Stimulated activated CD4-positive, alpha-beta T cell treated with anti-CD3 and anti-CD28 coated beads, Interleukin-2, amount 100 ng/mL, for 24 hours (primary cell): ENCODE data around the gene CYP3A4.

Source experiments
- DNase-seq, 2 donors: peaks; one replicate each; pipeline ENCODE4 v3.0.0-alpha.2; 2020

CYP3A4 gene

GRCh38 chr7:99720800-99721595 is 63.0 kb downstream of the CYP3A4 start:
- no peak for DNase-seq

DNA sequence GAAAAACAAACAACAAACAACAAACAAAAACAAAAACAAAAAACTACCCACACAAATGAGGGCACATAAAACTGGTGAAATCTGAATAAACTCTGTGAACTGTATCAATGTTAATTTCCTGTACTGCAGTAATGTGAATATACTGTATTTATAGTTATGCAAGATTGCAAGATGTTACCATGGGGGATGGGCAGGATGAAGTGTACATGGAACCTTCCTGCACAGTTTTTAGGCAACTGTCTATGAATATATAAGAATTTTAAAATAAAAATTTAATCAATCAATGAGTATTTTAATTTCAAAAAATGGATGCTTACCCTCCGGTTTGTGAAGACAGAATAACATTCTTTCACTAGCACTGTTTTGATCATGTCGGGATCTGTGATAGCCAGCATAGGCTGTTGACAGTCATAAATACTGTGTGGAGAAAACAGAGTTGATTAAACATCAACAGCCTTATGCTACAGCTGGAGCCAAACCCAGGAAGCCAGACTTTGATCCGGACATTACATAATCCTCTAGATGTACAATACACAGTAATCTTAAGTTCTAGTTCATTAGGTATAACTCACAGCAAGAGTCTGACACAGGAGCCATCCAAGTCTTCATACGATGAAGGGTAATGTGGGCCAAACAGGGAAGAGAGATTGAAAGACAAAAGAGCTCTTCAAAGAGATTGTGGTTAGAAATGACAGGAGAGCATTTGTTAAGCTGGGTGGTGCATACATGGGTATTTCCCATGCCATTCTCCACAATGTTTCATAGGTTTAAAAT is 63.8 kb downstream of the CYP3A4 start:
- DNase-seq = no peak

DNA sequence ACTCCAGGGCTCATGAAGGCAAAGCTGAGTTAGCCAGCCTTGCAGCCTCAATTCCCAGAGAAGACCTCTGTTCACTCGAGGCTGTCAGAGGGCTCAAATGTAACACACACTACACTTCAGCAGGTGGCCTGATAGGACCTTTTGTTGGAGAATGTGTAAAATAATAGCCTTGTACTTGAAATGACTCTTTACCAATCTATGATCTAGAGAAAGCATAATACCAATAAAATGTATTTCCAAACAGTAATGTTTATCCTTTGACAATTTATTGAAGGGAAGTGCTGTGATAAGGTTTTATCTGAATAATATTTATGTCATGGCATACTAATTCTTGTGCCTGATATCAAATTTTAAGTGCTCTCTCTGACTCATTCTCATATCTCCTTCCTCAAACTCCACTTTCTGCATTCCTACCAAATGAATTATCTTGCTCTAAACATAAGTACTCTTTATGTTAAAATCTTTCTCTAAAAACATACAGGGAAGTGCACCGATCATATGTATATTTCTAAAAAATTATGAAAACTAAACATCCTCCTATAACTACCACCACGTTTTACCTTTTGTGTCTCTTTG is 69.9 kb downstream of the CYP3A4 start:
- no peak for DNase-seq

DNA sequence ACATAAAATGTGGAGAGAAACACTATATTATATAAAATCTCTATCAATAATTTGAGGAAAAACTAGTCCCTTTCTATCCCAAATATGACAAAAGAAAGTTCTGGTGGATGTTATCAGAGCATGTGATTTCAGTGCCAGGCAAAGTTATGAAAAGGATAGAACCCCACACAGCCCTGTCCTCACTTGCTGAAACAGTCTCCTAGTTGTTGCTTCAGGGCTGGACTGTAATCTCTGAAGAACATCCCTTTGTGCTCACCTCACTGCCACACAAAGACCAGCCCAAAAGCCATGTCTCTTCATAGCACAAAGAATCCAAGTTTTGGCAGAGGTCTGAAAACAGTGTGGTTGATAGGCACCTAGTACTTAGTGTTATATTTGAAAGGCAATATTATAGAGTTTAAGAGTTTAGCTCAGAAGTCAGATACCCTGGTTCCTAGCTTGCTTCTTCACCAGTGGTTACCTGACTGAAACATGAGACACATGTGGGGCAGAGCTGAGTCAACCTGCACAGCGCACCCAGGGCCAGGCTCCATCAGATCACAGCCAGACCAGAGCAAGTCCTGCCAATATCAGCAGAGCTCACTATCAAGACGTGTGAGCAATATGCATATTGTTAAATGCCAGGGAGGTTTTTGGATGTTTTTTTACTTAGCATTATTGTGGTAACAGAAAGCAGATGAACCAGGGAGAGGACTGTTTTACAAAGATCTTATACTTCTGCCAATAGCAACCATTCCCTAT is 74.0 kb downstream of the CYP3A4 start:
- DNase-seq = no peak

DNA sequence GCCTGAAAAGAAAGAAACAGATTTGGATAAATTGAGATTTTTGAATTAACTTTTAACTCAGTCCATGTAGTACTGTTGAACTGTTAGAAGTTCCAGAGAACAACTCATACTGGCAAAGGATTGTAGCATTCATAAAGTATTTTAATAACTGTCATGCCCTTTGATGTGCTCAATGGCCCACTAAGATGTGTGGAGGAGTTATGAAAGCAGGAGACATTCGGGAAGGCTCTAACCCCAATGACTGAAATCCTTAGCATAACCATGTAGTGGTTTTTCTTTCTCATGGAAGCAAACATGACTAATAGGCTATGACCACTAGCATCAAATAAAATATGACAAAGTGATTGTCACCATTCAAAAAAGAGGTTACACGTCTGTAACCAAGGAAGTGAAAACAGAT is 74.7 kb downstream of the CYP3A4 start:
- no peak for DNase-seq

DNA sequence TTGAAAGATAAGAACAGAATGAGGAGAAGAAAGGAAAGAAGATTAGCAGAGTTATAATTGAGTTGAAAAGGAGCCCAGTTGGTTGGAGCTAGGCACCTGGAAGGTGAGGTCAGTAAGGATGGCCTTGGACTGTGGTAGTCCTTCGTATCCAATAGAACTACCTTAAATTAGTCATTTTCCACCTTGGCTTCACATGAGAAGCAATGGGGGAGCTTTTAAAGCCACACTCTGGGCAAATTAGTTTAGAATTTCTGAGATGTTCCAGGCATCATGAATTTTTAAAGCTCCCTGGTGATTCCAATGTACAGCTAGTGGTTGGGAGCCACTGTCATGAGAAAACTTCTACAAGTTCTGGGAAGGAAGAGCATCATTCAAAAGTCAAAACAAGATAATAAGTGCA is 76.9 kb downstream of the CYP3A4 start:
- no peak for DNase-seq
